GM19099 (cell line): ENCODE results near the gene SPTBN5.

Experiments
- POLR2A ChIP-seq: IDR thresholded peaks from 3 replicates; pipeline ENCODE4 v1.6.1; 2011; ENCODE audit warnings: low read depth; ENCODE audit not compliant: insufficient read length; ENCODE audit errors: extremely low read depth

Gene SPTBN5

DNA sequence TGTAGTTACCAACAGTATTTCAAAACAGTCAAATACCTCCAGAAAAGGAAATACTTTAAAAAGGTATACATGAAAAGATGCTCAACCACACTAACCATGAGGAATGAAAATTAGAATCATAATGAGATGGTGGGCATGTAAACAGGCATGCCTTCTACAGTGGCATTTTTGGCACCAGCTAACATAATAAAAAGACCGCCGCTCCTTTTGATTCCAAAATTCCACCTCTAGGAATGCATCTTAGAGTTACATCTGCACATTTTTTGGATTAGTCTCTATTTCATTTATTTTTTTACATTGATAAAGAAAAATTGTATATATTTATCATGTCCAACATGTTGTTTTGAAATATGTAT lies 37.0 kb upstream of the SPTBN5 start:
- no peak for TF ChIP-seq POLR2A

DNA sequence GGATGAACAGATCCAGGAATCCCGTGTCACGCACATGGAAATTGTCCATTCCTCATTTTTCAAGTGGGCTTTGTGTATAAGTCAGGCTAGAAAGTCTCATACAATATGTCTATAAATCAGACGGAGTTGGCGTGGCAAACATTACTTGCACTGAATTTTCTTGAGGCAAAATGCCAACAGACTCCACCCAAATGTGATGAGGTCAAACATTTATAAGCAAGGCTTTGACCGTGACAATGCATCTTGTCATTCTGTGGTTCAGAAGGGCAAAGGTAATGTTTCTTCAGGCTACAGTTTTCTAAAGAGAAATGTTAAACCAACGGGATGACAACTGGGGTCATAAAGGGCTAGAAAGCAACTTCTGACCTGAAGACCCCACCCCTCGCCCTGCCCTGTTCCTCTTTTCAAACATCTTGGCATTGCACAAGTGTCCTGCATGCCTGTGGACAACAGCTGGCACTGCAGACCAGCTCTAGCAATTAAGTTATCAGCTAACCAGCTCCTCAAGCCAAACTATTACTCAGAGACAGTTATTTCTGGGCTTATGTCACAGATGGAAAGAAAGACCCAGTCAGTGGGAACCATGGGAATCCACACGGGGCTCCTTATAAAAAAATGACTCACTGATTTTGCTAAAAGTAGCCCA lies 36.5 kb upstream of the SPTBN5 start:
- no peak for TF ChIP-seq POLR2A

DNA sequence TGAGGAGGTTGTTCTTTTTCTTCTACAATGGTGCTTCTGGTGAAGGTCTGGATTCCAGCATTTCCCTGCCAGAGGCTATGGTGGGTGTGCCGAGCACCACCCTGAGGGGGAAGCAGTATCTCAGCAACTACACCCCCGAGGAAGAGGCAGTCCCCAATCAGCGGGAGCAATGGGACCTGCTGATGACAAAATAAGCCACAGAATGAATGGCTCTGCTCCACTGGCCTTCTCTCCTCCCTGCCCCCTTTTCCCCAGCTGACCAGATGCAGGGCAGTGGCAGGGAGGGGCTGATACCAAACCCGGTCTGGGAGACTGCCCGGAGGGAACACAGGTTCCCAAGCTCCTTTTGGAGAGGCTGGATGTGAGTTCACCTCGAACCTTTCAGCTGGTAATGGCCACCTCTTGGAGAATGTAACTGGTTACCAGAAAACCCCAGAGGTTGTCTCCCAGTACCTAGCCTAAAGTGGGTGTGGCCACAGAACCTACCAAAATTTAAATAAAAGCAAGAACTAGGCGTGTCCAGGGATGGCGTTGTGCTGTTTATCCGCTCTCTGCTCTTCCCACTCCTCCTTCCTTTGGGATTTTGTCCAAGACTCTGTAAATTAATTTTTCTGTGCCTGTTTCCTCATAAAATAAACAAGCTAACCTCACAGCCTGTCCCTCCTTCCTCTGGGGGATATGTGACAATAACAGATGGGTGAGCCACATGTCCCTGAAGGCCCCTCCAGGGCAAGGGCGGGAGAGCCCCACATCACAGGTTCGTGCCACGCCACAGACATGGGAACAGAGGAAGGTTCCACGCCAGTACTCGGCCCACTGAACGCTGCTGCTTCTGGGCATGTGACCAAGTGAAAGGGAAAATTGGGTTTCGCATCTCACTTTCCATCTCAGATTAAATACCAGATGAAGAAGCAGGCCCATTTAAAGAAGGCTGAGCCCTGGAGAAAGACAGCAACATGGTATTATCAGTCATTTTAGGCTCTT lies 35.1 kb upstream of the SPTBN5 start:
- no peak for TF ChIP-seq POLR2A

DNA sequence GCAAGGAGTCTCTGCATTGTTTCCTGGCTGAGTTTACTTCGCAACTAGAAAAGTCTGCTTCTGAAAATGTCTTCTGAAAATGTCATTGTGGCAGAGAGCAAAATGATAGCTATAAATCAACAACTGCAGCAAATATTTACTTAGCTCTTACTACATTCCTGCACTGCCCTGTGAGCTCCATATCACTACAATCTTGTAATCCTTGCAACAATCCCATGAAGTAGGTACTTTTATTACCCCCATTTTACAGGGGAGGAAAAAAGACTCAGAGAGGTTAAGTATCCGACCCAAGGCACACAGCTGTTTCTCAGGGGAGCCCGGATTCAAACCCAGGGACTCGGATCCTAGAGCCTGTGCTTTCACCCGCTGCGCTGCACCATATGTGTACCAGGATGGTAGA lies 34.2 kb upstream of the SPTBN5 start:
- no peak for TF ChIP-seq POLR2A

DNA sequence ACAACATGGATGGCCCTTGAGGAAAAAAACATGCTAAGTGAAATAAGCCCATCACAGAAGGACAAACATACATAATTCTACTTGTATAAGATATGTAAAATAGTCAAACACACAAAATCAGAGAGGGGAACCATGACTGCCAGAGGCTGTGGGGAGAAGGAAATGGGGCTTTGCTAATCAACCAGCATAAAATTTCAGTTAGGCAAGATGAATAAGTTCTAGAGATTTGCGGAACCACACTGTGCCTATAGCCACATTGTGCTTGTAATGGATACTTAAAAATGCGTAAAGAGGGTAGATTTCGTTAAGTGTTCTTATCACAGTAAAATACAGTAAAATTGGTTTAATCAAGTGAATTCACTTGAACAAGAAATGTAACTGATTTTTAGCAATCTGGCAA lies 33.7 kb upstream of the SPTBN5 start:
- no peak for TF ChIP-seq POLR2A

DNA sequence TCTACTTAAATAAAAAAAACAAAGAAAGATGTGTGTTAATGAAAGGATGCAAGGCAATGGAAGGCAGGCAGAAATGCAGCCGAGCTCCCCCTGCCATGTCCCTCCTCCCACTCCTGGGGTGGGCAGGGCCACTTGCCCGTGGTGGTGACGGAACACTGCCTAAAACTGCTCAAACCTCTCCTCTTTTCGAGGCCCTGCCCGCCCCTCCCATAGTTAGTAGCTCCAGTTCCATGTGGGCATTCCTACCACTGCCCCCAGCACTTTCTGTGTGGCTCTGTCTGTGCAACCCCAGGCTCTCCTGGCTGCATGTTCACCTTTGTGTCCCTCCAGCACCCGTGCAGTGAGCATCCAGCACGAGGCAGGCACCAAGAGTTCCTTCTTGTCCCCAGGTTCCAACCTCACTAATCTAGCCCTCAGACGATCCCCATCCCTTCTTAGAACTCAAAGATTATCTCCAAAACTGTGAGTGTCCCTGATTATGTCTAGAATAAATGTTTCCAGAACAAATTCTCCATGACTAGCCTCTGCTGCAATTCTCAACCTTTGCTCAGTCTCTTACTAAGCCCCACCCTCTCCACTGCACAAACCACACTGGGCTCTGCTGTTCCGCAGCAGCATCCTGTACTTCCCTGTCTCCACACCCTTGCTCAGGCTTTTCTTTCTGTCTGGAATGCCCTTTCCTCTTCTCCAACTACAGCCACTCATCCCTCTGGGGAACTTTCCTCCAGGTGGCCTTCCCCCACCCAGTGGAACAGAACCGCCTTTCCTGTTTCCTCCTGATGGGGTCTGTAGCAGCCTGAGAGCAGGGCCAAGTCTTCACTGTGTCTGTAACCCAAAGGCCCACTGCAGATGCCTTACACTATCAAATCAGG lies 32.6 kb upstream of the SPTBN5 start:
- no peak for TF ChIP-seq POLR2A

DNA sequence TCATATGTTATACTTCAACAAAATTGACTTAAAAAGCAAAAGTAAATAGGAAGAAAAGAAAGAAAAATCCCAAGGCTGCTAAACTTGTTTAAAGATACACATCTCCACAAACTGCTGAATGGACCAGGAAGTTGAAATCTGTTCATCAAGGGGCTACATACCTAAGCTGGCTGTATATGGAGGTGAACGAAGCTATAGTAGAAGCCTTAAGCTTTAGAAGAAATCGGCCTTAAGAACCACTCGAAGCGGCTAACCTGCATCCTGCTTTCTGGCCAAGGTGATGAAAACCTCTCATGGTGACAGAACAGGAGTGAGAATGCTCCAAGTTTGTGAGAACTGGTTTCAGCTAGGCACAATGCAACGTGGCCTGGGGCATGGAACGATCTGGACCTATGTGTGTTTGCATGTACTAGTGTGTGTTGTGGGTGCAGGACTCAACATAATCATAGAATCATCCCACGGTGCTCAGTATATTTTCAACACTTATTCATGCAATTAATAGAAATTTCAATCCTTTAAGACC lies 31.3 kb upstream of the SPTBN5 start:
- no peak for TF ChIP-seq POLR2A

DNA sequence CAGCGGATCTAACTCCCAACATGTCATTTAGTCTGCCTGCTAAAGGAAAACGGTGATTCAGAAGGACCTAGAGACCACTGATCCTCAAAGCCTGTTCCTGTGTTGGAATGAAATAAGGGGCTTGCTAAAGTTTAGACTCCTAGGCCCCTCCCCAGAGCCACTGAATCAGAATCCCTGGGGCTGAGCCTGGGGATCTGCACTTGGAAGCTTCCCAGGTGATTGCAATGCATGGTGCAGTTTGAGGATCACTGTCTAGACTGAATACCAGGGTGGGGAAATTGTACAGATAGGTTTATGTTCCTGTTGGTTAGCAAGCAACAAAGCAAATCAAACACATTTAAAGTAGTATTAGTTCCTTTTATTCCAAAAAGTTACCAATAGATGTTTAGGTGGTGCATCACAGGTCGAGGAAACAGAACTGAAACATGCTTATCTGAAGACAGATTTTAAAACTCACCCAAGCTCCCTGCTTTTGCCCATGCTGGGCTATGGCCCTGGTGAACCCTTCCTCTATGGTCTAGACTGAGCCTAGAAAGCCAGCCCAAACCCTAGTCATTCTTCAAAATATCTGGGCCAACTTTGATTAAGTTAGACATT lies 29.6 kb upstream of the SPTBN5 start:
- TF ChIP-seq POLR2A, result no peak

DNA sequence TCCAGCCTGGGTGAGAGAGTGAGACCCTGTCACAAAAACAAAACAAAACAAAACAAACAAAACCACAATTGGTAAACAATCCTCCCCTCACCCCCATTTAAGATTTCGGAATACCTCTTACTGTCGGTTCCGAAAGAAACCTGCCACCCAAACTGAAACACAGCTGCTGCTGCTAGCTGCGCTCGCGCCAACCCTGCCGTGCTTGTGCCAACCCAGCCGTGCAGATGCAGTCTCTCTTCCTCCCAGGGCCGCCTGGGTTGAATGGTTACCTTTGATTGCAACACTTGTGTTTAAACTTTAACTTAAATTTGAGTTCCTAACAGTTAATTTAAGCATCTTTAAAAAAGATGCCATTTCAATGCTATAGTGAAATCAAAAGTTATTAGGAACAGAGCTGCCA lies 28.5 kb upstream of the SPTBN5 start:
- no peak for TF ChIP-seq POLR2A

DNA sequence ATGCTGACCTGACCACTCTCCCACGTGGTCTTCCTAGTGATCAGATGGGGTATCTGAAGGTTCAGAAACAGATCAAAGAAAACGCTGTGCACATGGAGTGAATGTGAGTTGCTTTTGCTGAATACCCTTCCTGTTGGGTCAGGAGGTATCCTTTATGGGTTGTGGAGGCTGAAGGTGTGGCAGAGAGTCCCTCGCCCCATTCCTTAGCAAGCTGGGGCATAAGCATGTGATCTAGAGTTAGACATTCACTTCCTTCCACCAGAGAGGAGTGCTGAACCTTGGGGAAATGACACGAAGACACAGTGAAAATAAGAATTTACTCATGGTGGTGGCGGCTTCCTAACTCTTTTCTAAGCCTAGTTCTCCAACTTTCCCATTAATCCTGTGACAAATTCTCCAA lies 27.8 kb upstream of the SPTBN5 start:
- TF ChIP-seq POLR2A, result no peak

DNA sequence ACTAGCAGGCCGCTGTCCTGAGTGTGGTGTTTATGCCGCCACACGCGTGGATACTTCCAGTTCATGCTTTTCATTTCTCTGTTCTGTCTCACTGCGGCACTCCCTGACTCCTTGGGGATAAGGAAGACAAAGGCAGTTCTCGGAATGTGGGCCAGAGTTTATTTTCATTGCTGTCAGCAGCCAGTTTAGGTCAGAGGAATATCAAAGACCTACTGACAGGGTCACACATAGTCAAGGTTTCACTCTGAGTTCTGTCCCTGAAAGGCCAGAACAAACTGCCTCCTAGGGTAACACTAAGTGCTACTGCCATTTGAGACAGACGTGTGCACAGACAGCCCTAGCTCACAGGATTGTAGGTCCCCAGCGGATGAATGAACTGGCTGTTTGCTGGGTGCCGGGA lies 27.3 kb upstream of the SPTBN5 start:
- TF ChIP-seq POLR2A, result no peak

DNA sequence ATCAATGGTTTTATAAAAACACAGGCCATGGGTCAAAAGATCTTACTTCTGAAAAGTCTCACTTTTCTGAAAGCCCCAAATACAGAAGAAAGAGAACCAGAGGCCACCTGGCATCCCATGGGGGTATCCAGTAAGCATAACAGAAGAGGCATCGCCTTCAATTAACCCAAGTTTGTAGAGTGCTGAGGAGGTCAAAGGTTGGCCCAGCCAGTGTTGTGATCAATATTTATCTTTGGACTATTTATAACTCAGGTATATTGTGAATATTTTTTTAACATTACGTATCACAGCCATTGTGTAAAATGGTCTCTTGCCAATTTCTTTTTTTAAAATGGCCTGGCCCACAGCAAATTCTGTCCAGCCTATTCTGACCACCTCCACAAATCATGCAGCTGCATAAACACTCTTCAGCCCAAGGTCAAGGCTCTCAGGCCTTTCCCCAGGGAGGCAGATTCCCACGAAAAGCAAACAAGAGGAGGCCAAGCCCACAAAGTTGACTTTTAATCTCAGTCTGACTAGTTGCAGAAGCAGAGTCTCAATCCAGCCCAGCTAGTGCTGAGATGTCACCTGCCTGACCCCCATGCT lies 26.2 kb upstream of the SPTBN5 start:
- no peak for TF ChIP-seq POLR2A

DNA sequence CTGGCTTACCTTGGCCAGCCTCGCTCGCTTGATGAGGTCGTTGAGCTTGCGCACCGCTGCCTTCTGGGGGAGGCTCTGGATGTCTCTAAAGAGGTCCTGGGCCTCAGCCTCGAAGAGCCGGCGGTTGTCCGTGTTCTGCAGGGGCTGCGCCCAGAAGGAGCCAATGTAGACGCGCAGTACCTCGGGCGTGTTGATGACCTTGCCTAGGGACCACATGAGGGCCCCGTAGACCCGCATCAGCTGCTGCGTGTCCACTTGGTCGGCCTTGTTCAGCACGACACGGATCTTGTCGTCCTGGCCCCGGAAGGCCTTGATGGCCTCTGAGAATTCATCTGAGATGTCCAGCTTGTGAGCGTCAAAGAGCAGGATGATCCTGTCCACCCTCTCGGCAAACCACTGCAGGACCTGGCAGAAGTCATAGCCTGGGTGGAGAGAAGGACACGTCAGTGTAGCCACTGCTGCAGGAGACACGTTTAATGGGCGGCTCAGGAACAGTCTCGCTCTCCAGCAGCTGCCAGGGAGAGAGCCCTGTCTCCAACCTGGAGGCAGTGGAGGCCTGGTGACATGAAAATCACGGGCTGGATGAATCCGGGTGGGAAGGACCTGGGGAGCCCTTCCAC lies 25.5 kb upstream of the SPTBN5 start:
- TF ChIP-seq POLR2A, result no peak
